Measurements from ENCODE around the gene MYCL.

The MYCL gene

GRCh38 chr1:39865762-39866161 lies 36.0 kb downstream of the MYCL start:
- intact Hi-C loops (cut with DNase I) = no loop called here
- DNase-seq = no peak

GRCh38 chr1:39863177-39863576 lies 38.5 kb downstream of the MYCL start:
- DNase-seq = no peak
- intact Hi-C loops (cut with DNase I) = no loop called here

- DNase-seq = no peak
- intact Hi-C loops (cut with DNase I) = no loop called here
Observed at GRCh38 chr1:39861003-39861402, 40.7 kb downstream of the MYCL start.

- no peak for DNase-seq
- intact Hi-C loops (cut with DNase I) = no loop called here
Observed at GRCh38 chr1:39859859-39860812, 41.6 kb downstream of the MYCL start.

- intact Hi-C loops (cut with DNase I) = no loop called here
- DNase-seq = no peak
Observed at GRCh38 chr1:39858315-39858714, 43.4 kb downstream of the MYCL start.

- intact Hi-C loops (cut with DNase I) = no loop called here
- DNase-seq = no peak
Observed at GRCh38 chr1:39857126-39857878, 44.4 kb downstream of the MYCL start.

- intact Hi-C loops (cut with DNase I) = no loop called here
- no peak for DNase-seq
Observed at GRCh38 chr1:39854738-39855137, 47.0 kb downstream of the MYCL start.

GRCh38 chr1:39854314-39854713 lies 47.4 kb downstream of the MYCL start:
- no peak for DNase-seq
- intact Hi-C loops (cut with DNase I) = no loop called here

GRCh38 chr1:39852876-39853275 lies 48.8 kb downstream of the MYCL start:
- intact Hi-C loops (cut with DNase I) = no loop called here
- DNase-seq = no peak

GRCh38 chr1:39852214-39852791 lies 49.4 kb downstream of the MYCL start:
- peak in 8 of 42 donors; percentile 14 to 52 (median 26) for DNase-seq
- intact Hi-C loops (cut with DNase I) = no loop called here

- no peak for DNase-seq
- intact Hi-C loops (cut with DNase I) = no loop called here
Observed at GRCh38 chr1:39850606-39851216, 51.0 kb downstream of the MYCL start.

- DNase-seq = no peak
- intact Hi-C loops (cut with DNase I) = no loop called here
Observed at GRCh38 chr1:39849203-39849602, 52.5 kb downstream of the MYCL start.

- intact Hi-C loops (cut with DNase I) = no loop called here
- DNase-seq = no peak
Observed at GRCh38 chr1:39847940-39848339, 53.8 kb downstream of the MYCL start.

GRCh38 chr1:39846796-39847195 lies 54.9 kb downstream of the MYCL start:
- intact Hi-C loops (cut with DNase I) = no loop called here
- DNase-seq = no peak

GRCh38 chr1:39845569-39846566 lies 55.8 kb downstream of the MYCL start:
- DNase-seq = peak; percentile 35 to 88 (median 77)
- intact Hi-C loops (cut with DNase I) = no loop called here
